ENCODE data around the gene PBX4.

DNA sequence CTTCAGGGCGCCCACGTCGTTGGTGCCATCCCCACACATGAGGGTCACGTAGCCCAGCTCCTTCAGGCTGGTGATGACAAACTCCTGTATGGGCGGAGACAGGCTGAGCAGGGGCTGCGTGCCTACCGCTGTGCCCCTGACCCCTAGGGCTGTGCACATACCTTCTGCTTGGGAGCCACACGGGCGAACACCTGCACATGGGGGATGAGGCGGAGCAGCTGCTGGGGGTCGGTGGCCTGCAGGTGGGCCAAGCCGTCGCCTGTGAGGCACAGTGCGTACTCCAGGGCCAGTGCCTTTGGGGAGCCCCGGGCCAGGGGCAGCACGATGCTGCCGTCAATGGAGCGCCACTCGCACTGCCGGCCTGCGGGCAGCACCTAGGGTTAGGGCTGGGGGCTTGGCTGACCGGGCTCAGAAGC lies 31.1 kb upstream of the PBX4 start:
- TF ChIP-seq POLR2A (IDR thresholded peaks at IDR 0.05) (no peak), EP300 (IDR thresholded peaks at IDR 0.05) (no peak), POLR2AphosphoS5 (IDR thresholded peaks at IDR 0.05) (no peak)
- TF ChIP-seq, protein P1, sequence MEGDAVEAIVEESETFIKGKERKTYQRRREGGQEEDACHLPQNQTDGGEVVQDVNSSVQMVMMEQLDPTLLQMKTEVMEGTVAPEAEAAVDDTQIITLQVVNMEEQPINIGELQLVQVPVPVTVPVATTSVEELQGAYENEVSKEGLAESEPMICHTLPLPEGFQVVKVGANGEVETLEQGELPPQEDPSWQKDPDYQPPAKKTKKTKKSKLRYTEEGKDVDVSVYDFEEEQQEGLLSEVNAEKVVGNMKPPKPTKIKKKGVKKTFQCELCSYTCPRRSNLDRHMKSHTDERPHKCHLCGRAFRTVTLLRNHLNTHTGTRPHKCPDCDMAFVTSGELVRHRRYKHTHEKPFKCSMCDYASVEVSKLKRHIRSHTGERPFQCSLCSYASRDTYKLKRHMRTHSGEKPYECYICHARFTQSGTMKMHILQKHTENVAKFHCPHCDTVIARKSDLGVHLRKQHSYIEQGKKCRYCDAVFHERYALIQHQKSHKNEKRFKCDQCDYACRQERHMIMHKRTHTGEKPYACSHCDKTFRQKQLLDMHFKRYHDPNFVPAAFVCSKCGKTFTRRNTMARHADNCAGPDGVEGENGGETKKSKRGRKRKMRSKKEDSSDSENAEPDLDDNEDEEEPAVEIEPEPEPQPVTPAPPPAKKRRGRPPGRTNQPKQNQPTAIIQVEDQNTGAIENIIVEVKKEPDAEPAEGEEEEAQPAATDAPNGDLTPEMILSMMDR (IDR thresholded peaks at IDR 0.05), result no peak

All from gastroesophageal sphincter (tissue), 3 donors.